Stomach smooth muscle (tissue), 2 donors: ENCODE measurements around the gene DNAH9.
"Not testable (repeated sequence)": the region's sequence is repeated elsewhere in the genome, so short reads cannot be mapped to it uniquely, and the experiment has no call there.

ENCODE experiments used
- H3K27ac ChIP-seq: one replicate; pipeline ENCODE4 v1.7.0; 2013; ENCODE audit warnings: mild to moderate bottlenecking, low read length, inconsistent platforms
- H3K27me3 ChIP-seq, 2 donors: one replicate each; pipeline ENCODE4 v1.7.0; 2013; ENCODE audit warnings: low read length in 2 of 2; ENCODE audit not compliant: insufficient read depth in 2 of 2, control insufficient read depth in 1 of 2
- H3K36me3 ChIP-seq, 2 donors: one replicate each; pipeline ENCODE4 v1.7.0; 2013; ENCODE audit warnings: low read length in 2 of 2; ENCODE audit not compliant: control insufficient read depth in 2 of 2, insufficient read depth in 2 of 2
- H3K4me1 ChIP-seq: one replicate; pipeline ENCODE4 v1.7.0; 2013; ENCODE audit warnings: low read length; ENCODE audit not compliant: control insufficient read depth, insufficient read depth
- H3K4me3 ChIP-seq, 2 donors: one replicate each; pipeline ENCODE4 v1.7.0; 2013; ENCODE audit warnings: low read length in 2 of 2
- H3K9ac ChIP-seq, 2 donors: one replicate each; pipeline ENCODE4 v1.7.0; 2013; ENCODE audit warnings: low read length in 2 of 2, mild to moderate bottlenecking in 1 of 2
- H3K9me3 ChIP-seq, 2 donors: one replicate each; pipeline ENCODE4 v1.7.0; 2013; ENCODE audit warnings: low read length in 2 of 2; ENCODE audit not compliant: control insufficient read depth in 2 of 2
- donor health status: healthy.
- donor health status: Pancreatic carcinoma.

The DNAH9 gene

GRCh38 chr17:11972741-11973140 lies 374.5 kb downstream of the DNAH9 start:
- H3K36me3 ChIP-seq, H3K9me3 ChIP-seq, H3K4me3 ChIP-seq, H3K27ac ChIP-seq, H3K27me3 ChIP-seq, H3K4me1 ChIP-seq, H3K9ac ChIP-seq: not testable (repeated sequence)

- no peak overlapping the region for H3K27ac ChIP-seq
Measured at GRCh38 chr17:11979795-11980194, 381.5 kb downstream of the DNAH9 start.

GRCh38 chr17:11980813-11981212 lies 382.5 kb downstream of the DNAH9 start:
- Histone ChIP-seq H3K4me1 (no peaks in the 10 kb centered on the region), H3K9me3 (no peaks in the 10 kb centered on the region), H3K4me3 (no peak overlapping the region), H3K27ac (no peak overlapping the region), H3K9ac (no peak overlapping the region), H3K36me3 (peaks cover 31 to 39% of the 10 kb centered on the region in 2 donors), H3K27me3 (no peaks in the 10 kb centered on the region)

More at GRCh38 chr17:11979795-11980194, 381.5 kb downstream of the DNAH9 start:
- Histone ChIP-seq H3K27me3 (no peaks in the 10 kb centered on the region), H3K9me3 (no peaks in the 10 kb centered on the region), H3K4me3 (no peak overlapping the region), H3K36me3 (peaks cover 29 to 36% of the 10 kb centered on the region in 2 donors), H3K4me1 (no peaks in the 10 kb centered on the region), H3K9ac (no peak overlapping the region)

GRCh38 chr17:11981862-11982261 lies 383.6 kb downstream of the DNAH9 start:
- no peaks in the 10 kb centered on the region for H3K9me3 ChIP-seq
- H3K36me3 ChIP-seq = peaks cover 31 to 39% of the 10 kb centered on the region in 2 donors
- no peak overlapping the region for H3K27ac ChIP-seq
- no peak overlapping the region for H3K4me3 ChIP-seq
- H3K9ac ChIP-seq = no peak overlapping the region
- no peaks in the 10 kb centered on the region for H3K4me1 ChIP-seq
- H3K27me3 ChIP-seq = no peaks in the 10 kb centered on the region

GRCh38 chr17:11986179-11986941 lies 388.1 kb downstream of the DNAH9 start:
- H3K9me3 ChIP-seq = no peaks in the 10 kb centered on the region
- no peak overlapping the region for H3K9ac ChIP-seq
- H3K4me1 ChIP-seq = no peaks in the 10 kb centered on the region
- H3K4me3 ChIP-seq = peak overlapping the region in 1 of 2 donors; percentile 10
- peaks cover 32 to 34% of the 10 kb centered on the region in 2 donors for H3K36me3 ChIP-seq
- peak overlapping the region; percentile 43 for H3K27ac ChIP-seq
- H3K27me3 ChIP-seq = no peaks in the 10 kb centered on the region

GRCh38 chr17:11986942-11987329 lies 388.7 kb downstream of the DNAH9 start:
- peak overlapping the region; percentile 43 for H3K27ac ChIP-seq
- H3K27me3 ChIP-seq = no peaks in the 10 kb centered on the region
- H3K4me3 ChIP-seq = peak overlapping the region in 1 of 2 donors; percentile 10
- H3K9ac ChIP-seq = no peak overlapping the region
- no peaks in the 10 kb centered on the region for H3K9me3 ChIP-seq
- no peaks in the 10 kb centered on the region for H3K4me1 ChIP-seq
- H3K36me3 ChIP-seq = peaks cover 34 to 39% of the 10 kb centered on the region in 2 donors

GRCh38 chr17:11990363-11990983 lies 392.2 kb downstream of the DNAH9 start:
- Histone ChIP-seq H3K27ac (no peak overlapping the region), H3K36me3 (peaks cover 24 to 29% of the 10 kb centered on the region in 2 donors), H3K4me3 (no peak overlapping the region), H3K9ac (no peak overlapping the region), H3K4me1 (no peaks in the 10 kb centered on the region), H3K27me3 (no peaks in the 10 kb centered on the region), H3K9me3 (no peaks in the 10 kb centered on the region)

GRCh38 chr17:11991461-11991860 lies 393.2 kb downstream of the DNAH9 start:
- no peak overlapping the region for H3K27ac ChIP-seq
- peaks cover 21 to 27% of the 10 kb centered on the region in 2 donors for H3K36me3 ChIP-seq
- H3K4me3 ChIP-seq = no peak overlapping the region
- no peak overlapping the region for H3K9ac ChIP-seq
- no peaks in the 10 kb centered on the region for H3K27me3 ChIP-seq
- no peaks in the 10 kb centered on the region for H3K9me3 ChIP-seq
- no peaks in the 10 kb centered on the region for H3K4me1 ChIP-seq

- Histone ChIP-seq H3K4me3 (peak overlapping the region; percentile 94 to 98), H3K27me3 (no peaks in the 10 kb centered on the region), H3K36me3 (peaks cover 9% of the 10 kb centered on the region in 2 donors), H3K4me1 (peaks cover 4% of the 10 kb centered on the region), H3K9ac (peak overlapping the region; percentile 86 to 88), H3K9me3 (no peaks in the 10 kb centered on the region), H3K27ac (peak overlapping the region; percentile 82)
Measured at GRCh38 chr17:11996722-11997146, 398.5 kb downstream of the DNAH9 start.

- Histone ChIP-seq H3K36me3 (peaks cover 3% of the 10 kb centered on the region in 2 donors), H3K4me1 (peaks cover 4% of the 10 kb centered on the region), H3K27me3 (no peaks in the 10 kb centered on the region), H3K9ac (peak within 1 kb of the TSS; percentile 88 to 90), H3K27ac (peak within 1 kb of the TSS; percentile 82), H3K4me3 (peak within 1 kb of the TSS; percentile 94 to 98), H3K9me3 (no peaks in the 10 kb centered on the region)
Measured at GRCh38 chr17:11997147-11997971, 399.1 kb downstream of the DNAH9 start, which contains the start of gene ZNF18. Gene ZNF18 (minus strand): TSS chr17:11997475. CDS start chr17:11992829, 4,646 bp downstream.
